GM21825 (cell line): ENCODE results near the gene PPARGC1A.

Experiments used
- ATAC-seq: cut with Tn5 transposase; IDR thresholded peaks from one replicate; pipeline ENCODE4 v1.9.1; 2021; ENCODE audit warnings: mild to moderate bottlenecking, moderate library complexity; ENCODE audit not compliant: unreplicated experiment

Gene PPARGC1A

GRCh38 chr4:23911675-23912455, 22.0 kb upstream of the PPARGC1A start:
- no peak for ATAC-seq

- no peak for ATAC-seq
Measured at GRCh38 chr4:23909671-23910070, 19.8 kb upstream of the PPARGC1A start.

GRCh38 chr4:23906839-23907238, 17.0 kb upstream of the PPARGC1A start:
- no peak for ATAC-seq

- no peak for ATAC-seq
Measured at GRCh38 chr4:23904639-23905071, 14.8 kb upstream of the PPARGC1A start.

- no peak for ATAC-seq
Measured at GRCh38 chr4:23903859-23904438, 14.1 kb upstream of the PPARGC1A start.

- no peak for ATAC-seq
Measured at GRCh38 chr4:23902222-23902804, 12.5 kb upstream of the PPARGC1A start.

GRCh38 chr4:23900636-23901035, 10.8 kb upstream of the PPARGC1A start:
- ATAC-seq: no peak

- no peak for ATAC-seq
Measured at GRCh38 chr4:23899565-23899964, 9.7 kb upstream of the PPARGC1A start.

- ATAC-seq: no peak
Measured at GRCh38 chr4:23897564-23898109, 7.8 kb upstream of the PPARGC1A start.

GRCh38 chr4:23894021-23894420, 4.2 kb upstream of the PPARGC1A start:
- ATAC-seq: no peak

GRCh38 chr4:23891064-23891421, 1.2 kb upstream of the PPARGC1A start:
- ATAC-seq: no peak

GRCh38 chr4:23890369-23891063, 669 bp upstream of the PPARGC1A start:
- ATAC-seq: no peak

- no peak for ATAC-seq
Measured at GRCh38 chr4:23889391-23889790, 456 bp downstream of the PPARGC1A start.

GRCh38 chr4:23888421-23889319, 1.2 kb downstream of the PPARGC1A start:
- ATAC-seq: no peak

GRCh38 chr4:23887989-23888388, 1.9 kb downstream of the PPARGC1A start:
- ATAC-seq: no peak

GRCh38 chr4:23887173-23887572, 2.7 kb downstream of the PPARGC1A start:
- ATAC-seq: no peak

GRCh38 chr4:23885943-23886590, 3.8 kb downstream of the PPARGC1A start:
- no peak for ATAC-seq

GRCh38 chr4:23884741-23885140, 5.1 kb downstream of the PPARGC1A start:
- ATAC-seq: no peak

- no peak for ATAC-seq
Measured at GRCh38 chr4:23884261-23884660, 5.6 kb downstream of the PPARGC1A start.

- ATAC-seq: no peak
Measured at GRCh38 chr4:23882976-23883531, 6.8 kb downstream of the PPARGC1A start.
